WTC11 (cell line): Measurements from ENCODE around the gene RASL12. TPM values are rescaled to one million over a fixed set of nuclear protein-coding genes. Genes with fewer than 3 reads are reported as not detected.

ENCODE experiments used
- ATAC-seq: fragments of 200-7000 bp; cut with Tn5 transposase; 2 replicates; pipeline ENCODE4 v1.10.0; 2021; ENCODE audit warnings: mild to moderate bottlenecking, moderate library complexity
- CTCF ChIA-PET: fragments of 300-600 bp; sonication (Branson Sonifier 250); formaldehyde crosslinking; loops from one replicate; lab custom pipeline; 2021; ENCODE audit warnings: antibody characterized with exemption; lab: Charles Lee
- POLR2A ChIA-PET: fragments of 350-600 bp; sonication (Branson Sonifier 250); formaldehyde crosslinking; loops from one replicate; lab custom pipeline; 2021; ENCODE audit warnings: antibody characterized with exemption; lab: Charles Lee
- DNase-seq: peaks from one replicate; pipeline ENCODE4 v3.0.0; 2021; ENCODE audit warnings: low spot score
- H3K27ac Mint-ChIP-seq: 2 replicates; pipeline ENCODE4 v1.8.0; 2021; ENCODE audit warnings: mixed read lengths
- H3K27me3 Mint-ChIP-seq: 2 replicates; pipeline ENCODE4 v1.8.0; 2021; ENCODE audit warnings: low read depth, mild to moderate bottlenecking, moderate library complexity, mixed read lengths
- H3K36me3 Mint-ChIP-seq: 2 replicates; pipeline ENCODE4 v1.8.0; 2021; ENCODE audit warnings: mixed read lengths
- H3K4me1 Mint-ChIP-seq: 2 replicates; pipeline ENCODE4 v1.8.0; 2022; ENCODE audit warnings: mixed read lengths
- H3K4me3 Mint-ChIP-seq: 2 replicates; pipeline ENCODE4 v1.8.0; 2021; ENCODE audit warnings: mild to moderate bottlenecking, moderate library complexity, mixed read lengths
- H3K9me3 Mint-ChIP-seq: 2 replicates; pipeline ENCODE4 v1.8.0; 2021; ENCODE audit warnings: mixed read lengths
- ATF6 ChIP-seq: sonication (generic); formaldehyde crosslinking; IDR thresholded peaks from 2 replicates; pipeline ENCODE4 v1.8.1; 2023; ENCODE audit warnings: mild to moderate bottlenecking, missing genetic modification reagents
- CTCF ChIP-seq: fragments of 200-600 bp; IDR thresholded peaks from 2 replicates; pipeline ENCODE4 v1.8.0; 2022; ENCODE audit warnings: antibody characterized with exemption
- KAT7 ChIP-seq: sonication (generic); formaldehyde crosslinking; IDR thresholded peaks from 2 replicates; pipeline ENCODE4 v1.8.1; 2023; ENCODE audit warnings: missing genetic modification reagents, mild to moderate bottlenecking, borderline replicate concordance
- MXD4 ChIP-seq: fragments of 250-450 bp; sonication (Bioruptor Pico); IDR thresholded peaks from 2 replicates; pipeline ENCODE4 v1.8.0; 2021; ENCODE audit warnings: mild to moderate bottlenecking, moderate library complexity, borderline replicate concordance
- NFATC4 ChIP-seq: fragments of 250-450 bp; sonication (Bioruptor Pico); IDR thresholded peaks from 2 replicates; pipeline ENCODE4 v1.9.0; 2021; ENCODE audit warnings: mild to moderate bottlenecking
- NFE2L1 ChIP-seq: sonication (generic); formaldehyde crosslinking; IDR thresholded peaks from 2 replicates; pipeline ENCODE4 v1.8.1; 2023; ENCODE audit warnings: missing genetic modification reagents
- NR1H2 ChIP-seq: sonication (generic); formaldehyde crosslinking; IDR thresholded peaks from 2 replicates; pipeline ENCODE4 v1.9.0; 2021; ENCODE audit warnings: mild to moderate bottlenecking, moderate library complexity, missing genetic modification reagents
- NR3C1 ChIP-seq: sonication (generic); formaldehyde crosslinking; conservative IDR thresholded peaks from 2 replicates; pipeline ENCODE4 v1.8.1; 2023; ENCODE audit warnings: low read depth, mild to moderate bottlenecking, missing genetic modification reagents
- STAT6 ChIP-seq: sonication (generic); formaldehyde crosslinking; conservative IDR thresholded peaks from 2 replicates; pipeline ENCODE4 v1.8.1; 2023; ENCODE audit warnings: mild to moderate bottlenecking, low read depth, missing genetic modification reagents, moderate library complexity
- TEAD4 ChIP-seq: sonication (generic); formaldehyde crosslinking; IDR thresholded peaks from 2 replicates; pipeline ENCODE4 v1.8.0; 2022; ENCODE audit warnings: mild to moderate bottlenecking, missing genetic modification reagents
- TP53 ChIP-seq: sonication (generic); formaldehyde crosslinking; IDR thresholded peaks from 2 replicates; pipeline ENCODE4 v1.8.1; 2023; ENCODE audit warnings: mild to moderate bottlenecking, missing genetic modification reagents
- ZBTB21 ChIP-seq: sonication (generic); formaldehyde crosslinking; IDR thresholded peaks from 2 replicates; pipeline ENCODE4 v1.8.1; 2023; ENCODE audit warnings: mild to moderate bottlenecking, missing genetic modification reagents, borderline replicate concordance
- ZNF138 ChIP-seq: sonication (generic); formaldehyde crosslinking; conservative IDR thresholded peaks from 2 replicates; pipeline ENCODE4 v1.8.1; 2022; ENCODE audit warnings: mild to moderate bottlenecking, moderate library complexity, missing genetic modification reagents
- ZNF232 ChIP-seq: sonication (generic); formaldehyde crosslinking; IDR thresholded peaks from 2 replicates; pipeline ENCODE4 v1.8.0; 2022; ENCODE audit warnings: mild to moderate bottlenecking, missing genetic modification reagents
- ZNF423 ChIP-seq: fragments of 250-450 bp; sonication (Bioruptor Pico); IDR thresholded peaks from 2 replicates; pipeline ENCODE4 v2.1.2; 2022; ENCODE audit warnings: mild to moderate bottlenecking, moderate library complexity
- ZNF671 ChIP-seq: fragments of 250-450 bp; sonication (Bioruptor Pico); IDR thresholded peaks from 2 replicates; pipeline ENCODE4 v1.8.0; 2021; ENCODE audit warnings: mild to moderate bottlenecking
- total RNA-seq: library from RNA; stranded (reverse); gene quantifications from 3 replicates; pipeline ENCODE4 v1.2.3, GENCODE V29; 2021
- TF ChIP-seq, protein P1 (sequence below): fragments of 250-450 bp; sonication (Bioruptor Pico); conservative IDR thresholded peaks from 2 replicates; pipeline ENCODE4 v1.9.0; 2021; ENCODE audit warnings: mild to moderate bottlenecking
- TF ChIP-seq, protein P2 (sequence below): sonication (generic); formaldehyde crosslinking; IDR thresholded peaks from 2 replicates; pipeline ENCODE4 v1.8.0; 2023; ENCODE audit warnings: missing genetic modification reagents, mild to moderate bottlenecking, borderline replicate concordance

RASL12 gene
- total RNA-seq, 1 experiment from 2014 or later = 5.6 TPM

GRCh38 chr15:65110676-65111292, 43.0 kb upstream of the RASL12 start:
- TF ChIP-seq, protein P1, sequence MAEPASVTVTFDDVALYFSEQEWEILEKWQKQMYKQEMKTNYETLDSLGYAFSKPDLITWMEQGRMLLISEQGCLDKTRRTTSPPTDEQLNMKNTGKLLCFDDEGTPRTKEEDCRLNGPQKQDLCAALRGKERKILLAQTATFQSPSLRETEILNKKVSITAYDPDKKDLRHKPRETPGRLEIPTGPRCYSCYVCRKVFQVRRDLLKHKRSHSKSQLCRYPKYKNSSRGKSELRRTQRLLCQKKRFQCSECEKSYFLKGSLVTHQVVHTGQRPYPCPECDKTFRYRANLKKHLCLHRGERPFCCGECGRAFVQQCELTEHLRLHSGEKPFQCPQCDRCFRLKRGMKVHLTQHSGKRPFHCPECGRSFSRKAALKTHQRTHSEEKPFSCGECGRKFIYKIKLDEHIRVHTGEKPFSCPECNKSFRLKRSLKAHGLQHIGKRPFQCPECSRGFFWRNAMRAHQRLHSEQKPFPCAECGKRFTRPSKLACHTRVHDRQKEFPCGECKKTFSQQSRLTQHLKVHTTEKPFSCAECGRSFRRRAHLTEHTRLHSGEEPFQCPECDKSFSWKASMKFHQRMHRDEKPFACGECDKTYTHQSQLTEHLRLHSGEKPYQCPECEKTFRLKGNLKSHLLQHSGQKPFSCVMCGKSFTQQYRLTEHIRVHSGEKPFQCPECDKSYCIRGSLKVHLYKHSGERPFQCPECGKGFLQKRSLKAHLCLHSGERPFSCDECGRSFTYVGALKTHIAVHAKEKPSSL (CRISPR knock-in tag) = no peak
- TF ChIP-seq NR3C1 (CRISPR knock-in tag) (no peak), CTCF (no peak), NR1H2 (no peak), NFATC4 (CRISPR knock-in tag) (no peak), ZNF232 (CRISPR knock-in tag) (no peak), NFE2L1 (CRISPR knock-in tag) (no peak), ZNF138 (CRISPR knock-in tag) (no peak), ZNF671 (no peak), TEAD4 (CRISPR knock-in tag) (no peak)
- TF ChIP-seq, protein P2, sequence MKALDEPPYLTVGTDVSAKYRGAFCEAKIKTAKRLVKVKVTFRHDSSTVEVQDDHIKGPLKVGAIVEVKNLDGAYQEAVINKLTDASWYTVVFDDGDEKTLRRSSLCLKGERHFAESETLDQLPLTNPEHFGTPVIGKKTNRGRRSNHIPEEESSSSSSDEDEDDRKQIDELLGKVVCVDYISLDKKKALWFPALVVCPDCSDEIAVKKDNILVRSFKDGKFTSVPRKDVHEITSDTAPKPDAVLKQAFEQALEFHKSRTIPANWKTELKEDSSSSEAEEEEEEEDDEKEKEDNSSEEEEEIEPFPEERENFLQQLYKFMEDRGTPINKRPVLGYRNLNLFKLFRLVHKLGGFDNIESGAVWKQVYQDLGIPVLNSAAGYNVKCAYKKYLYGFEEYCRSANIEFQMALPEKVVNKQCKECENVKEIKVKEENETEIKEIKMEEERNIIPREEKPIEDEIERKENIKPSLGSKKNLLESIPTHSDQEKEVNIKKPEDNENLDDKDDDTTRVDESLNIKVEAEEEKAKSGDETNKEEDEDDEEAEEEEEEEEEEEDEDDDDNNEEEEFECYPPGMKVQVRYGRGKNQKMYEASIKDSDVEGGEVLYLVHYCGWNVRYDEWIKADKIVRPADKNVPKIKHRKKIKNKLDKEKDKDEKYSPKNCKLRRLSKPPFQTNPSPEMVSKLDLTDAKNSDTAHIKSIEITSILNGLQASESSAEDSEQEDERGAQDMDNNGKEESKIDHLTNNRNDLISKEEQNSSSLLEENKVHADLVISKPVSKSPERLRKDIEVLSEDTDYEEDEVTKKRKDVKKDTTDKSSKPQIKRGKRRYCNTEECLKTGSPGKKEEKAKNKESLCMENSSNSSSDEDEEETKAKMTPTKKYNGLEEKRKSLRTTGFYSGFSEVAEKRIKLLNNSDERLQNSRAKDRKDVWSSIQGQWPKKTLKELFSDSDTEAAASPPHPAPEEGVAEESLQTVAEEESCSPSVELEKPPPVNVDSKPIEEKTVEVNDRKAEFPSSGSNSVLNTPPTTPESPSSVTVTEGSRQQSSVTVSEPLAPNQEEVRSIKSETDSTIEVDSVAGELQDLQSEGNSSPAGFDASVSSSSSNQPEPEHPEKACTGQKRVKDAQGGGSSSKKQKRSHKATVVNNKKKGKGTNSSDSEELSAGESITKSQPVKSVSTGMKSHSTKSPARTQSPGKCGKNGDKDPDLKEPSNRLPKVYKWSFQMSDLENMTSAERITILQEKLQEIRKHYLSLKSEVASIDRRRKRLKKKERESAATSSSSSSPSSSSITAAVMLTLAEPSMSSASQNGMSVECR (CRISPR knock-in tag) = no peak
- no peaks in the 10 kb centered on the region for H3K9me3 Mint-ChIP-seq
- ATAC-seq (no peak), DNase-seq (no peak)
- POLR2A ChIA-PET = interaction anchor here (0.7 kb wide), 1 partner anchor 611 kb away, joined by 3 read pairs; no protein-coding TSS in a partner anchor
- H3K36me3 Mint-ChIP-seq = no peaks in the 10 kb centered on the region; the same call in 1 of the 2 replicates
- peak overlapping the region; percentile 69; the same call in 1 of the 2 replicates for H3K27ac Mint-ChIP-seq
- no peaks in the 10 kb centered on the region for H3K4me1 Mint-ChIP-seq
- H3K27me3 Mint-ChIP-seq = no peaks in the 10 kb centered on the region
- no peak overlapping the region for H3K4me3 Mint-ChIP-seq
- CTCF ChIA-PET = interaction anchor here (0.8 to 2.4 kb wide), 4 partner anchors 9 to 383 kb away, joined by 3 to 33 read pairs (median 4); no protein-coding TSS in a partner anchor

- no peak overlapping the region for H3K27ac Mint-ChIP-seq
These were observed 38.3 kb upstream of the RASL12 start for GRCh38 chr15:65106011-65106590.

More at GRCh38 chr15:65106011-65106590, 38.3 kb upstream of the RASL12 start:
- H3K4me1 Mint-ChIP-seq = peaks cover 2% of the 10 kb centered on the region
- ATAC-seq = no peak
- H3K4me3 Mint-ChIP-seq = no peak overlapping the region
- CTCF ChIA-PET = interaction anchor here (0.6 to 1.5 kb wide), 3 partner anchors 23 to 51 kb away, joined by 3 to 6 read pairs (median 3); no protein-coding TSS in a partner anchor
- DNase-seq = no peak
- H3K27me3 Mint-ChIP-seq = peaks cover 10% of the 10 kb centered on the region
- no peak for TF ChIP-seq STAT6 (CRISPR knock-in tag)
- no peak for TF ChIP-seq NFE2L1 (CRISPR knock-in tag)
- TF ChIP-seq ATF6 (CRISPR knock-in tag) = no peak
- TF ChIP-seq TP53 = no peak
- TF ChIP-seq ZBTB21 (CRISPR knock-in tag) = no peak
- TF ChIP-seq ZNF423 (CRISPR knock-in tag) = no peak
- TF ChIP-seq MXD4 (CRISPR knock-in tag) = no peak
- no peak for TF ChIP-seq TEAD4 (CRISPR knock-in tag)
- TF ChIP-seq KAT7 (CRISPR knock-in tag) = no peak
- H3K9me3 Mint-ChIP-seq = no peaks in the 10 kb centered on the region
- POLR2A ChIA-PET = interaction anchor here (0.7 kb wide), 1 partner anchor 23 kb away, joined by 5 read pairs; no protein-coding TSS in a partner anchor
- no peaks in the 10 kb centered on the region for H3K36me3 Mint-ChIP-seq
